HG03457 (cell line): Measurements from ENCODE around the gene KCNMA1.

Experiments used
- ATAC-seq: cut with Tn5 transposase; IDR thresholded peaks from one replicate; pipeline ENCODE4 v1.9.1; 2021; ENCODE audit warnings: moderate number of reproducible peaks; ENCODE audit not compliant: unreplicated experiment

The KCNMA1 gene

DNA sequence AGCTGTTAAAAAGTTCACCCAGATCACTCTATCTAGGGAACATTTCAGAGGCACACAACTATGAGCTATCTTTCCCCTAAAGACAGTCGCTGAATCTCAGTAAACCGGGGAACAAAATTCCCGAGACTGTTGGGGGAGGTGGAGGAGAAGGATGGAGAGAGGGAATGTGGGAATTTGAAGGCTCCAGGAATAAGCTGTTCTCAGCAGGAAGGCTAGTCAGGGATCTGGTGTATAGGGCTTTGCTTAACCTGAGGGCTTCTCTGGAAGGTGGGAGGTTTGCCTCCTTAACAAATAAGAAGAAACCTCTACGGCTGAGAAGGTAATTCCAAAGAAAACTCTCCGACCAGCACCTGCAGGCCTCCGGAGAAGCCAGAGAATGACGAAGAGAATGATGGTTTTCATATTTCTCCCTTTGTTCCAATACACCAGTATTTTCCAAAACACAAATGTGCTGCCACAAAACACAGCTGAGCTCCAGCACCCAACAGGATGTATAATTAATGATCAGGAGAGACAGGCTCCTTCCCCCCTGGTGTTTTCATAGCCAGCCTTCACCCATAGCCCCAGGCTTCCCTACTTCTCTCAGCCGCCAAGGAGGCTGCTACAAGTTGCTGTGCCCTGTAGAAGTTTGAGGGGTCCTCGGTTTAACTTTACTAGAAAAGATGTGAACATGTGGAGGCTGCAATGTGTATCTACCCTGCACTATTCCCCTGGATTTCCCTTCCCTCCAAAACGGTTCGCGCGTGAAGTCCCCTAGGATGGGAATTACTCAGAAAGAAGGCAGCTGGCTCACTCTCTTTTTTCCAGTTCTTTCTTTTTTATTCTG lies 2.0 kb downstream of the KCNMA1 start:
- no peak for ATAC-seq

DNA sequence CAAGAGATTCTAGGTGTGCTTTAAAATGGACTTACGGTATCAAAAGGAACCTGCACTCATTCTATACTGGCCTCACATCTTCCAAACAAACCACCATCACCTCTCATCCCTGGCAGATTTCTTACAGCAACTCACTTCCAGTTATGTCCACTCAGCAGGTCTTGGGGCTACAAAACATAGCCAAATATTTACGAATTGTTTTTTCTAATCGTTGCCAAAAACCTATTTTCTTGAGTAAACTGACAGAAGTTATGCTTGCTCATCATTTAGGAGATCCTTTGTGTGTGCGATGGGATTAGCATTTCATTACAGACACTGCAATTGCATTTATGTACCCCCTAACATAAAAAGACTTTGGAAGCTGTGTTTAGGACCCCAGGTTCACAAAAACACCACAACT lies 2.7 kb downstream of the KCNMA1 start:
- no peak for ATAC-seq

DNA sequence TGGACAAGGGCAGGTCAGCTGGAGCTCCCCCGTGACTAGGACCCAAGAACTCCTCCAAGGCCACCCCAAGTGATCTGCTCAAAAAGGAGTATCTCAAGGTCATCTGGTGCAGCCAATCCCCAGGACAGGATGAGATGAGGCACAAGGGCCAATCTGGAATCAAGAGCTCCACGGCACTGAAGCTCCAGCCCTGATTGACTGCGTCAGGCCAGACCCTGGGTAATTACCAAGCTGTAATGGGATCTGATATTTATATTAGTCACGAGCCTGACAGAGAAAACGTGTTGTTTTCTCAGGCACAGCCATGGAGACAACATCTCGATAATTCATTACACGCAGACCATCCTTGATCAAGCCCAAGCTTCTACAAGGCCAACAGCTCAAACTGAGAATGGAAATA lies 4.2 kb downstream of the KCNMA1 start:
- no peak for ATAC-seq

DNA sequence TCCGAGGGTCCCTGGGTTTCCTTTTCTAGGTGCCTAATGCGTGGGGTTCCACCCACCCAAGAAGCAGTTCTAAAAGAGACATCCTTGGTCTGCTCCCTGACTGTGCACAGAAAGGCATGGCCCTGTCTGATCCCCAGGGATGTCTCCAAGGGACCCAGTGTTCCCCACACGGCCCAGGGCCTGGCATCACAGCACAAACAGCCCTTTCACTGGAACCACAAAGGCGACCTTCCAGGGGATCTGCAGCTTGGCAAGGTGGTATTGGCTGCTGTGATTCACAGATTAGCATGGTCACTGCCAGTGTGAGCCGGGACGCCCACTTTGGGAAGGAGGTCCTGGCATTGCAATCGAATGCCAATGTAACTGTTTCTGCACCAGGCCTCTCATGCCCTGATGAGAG lies 6.4 kb downstream of the KCNMA1 start:
- no peak for ATAC-seq

DNA sequence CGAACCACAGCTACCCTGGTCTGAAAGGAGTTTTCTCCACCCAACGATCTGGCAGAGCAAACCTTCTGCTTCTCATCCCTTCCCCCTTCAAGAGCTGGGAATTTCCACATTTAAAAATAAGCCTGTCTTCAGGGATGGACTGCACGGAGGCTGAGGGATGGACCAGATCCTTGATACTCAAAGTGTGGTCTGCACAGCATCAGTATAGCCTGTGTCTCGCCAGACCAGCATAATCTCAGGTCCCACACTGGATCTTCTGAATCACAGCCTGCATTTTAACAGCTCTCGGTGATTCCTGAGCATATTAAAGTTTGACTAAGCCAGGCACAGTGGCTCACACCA lies 7.1 kb downstream of the KCNMA1 start:
- no peak for ATAC-seq

DNA sequence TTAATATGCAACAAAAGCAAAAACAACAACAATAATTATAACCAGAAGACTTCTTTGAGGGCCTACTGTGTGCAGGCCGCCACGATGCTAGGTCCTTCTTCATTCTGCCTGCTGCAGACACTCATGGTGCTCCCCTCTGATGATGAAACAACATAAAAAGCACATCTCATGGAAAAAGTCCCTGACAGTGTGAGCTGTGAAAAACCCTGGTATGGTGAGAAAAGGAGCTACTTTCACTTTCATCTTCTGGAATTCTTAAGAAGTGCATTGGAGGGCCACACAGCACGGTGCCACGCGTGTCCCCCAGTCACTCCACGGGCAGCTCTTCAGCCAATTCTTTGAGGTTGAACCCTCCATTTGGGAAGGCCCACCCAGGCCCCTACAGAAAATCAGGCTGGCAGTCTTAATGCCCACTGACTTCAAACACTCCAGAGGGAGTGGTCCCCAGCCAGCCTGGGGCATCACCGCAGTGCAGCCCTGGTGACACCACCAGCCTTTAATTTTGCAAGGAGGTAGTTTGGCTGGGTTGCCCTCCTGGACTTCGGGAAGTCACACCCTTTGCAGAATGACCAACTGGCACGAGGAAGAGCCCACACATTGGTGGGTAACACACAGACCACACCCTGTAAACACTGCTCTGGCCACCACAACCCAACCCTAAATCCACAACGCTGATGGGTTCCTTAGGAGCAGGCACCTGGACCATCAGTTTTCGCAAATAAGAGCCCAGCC lies 7.7 kb downstream of the KCNMA1 start:
- no peak for ATAC-seq

DNA sequence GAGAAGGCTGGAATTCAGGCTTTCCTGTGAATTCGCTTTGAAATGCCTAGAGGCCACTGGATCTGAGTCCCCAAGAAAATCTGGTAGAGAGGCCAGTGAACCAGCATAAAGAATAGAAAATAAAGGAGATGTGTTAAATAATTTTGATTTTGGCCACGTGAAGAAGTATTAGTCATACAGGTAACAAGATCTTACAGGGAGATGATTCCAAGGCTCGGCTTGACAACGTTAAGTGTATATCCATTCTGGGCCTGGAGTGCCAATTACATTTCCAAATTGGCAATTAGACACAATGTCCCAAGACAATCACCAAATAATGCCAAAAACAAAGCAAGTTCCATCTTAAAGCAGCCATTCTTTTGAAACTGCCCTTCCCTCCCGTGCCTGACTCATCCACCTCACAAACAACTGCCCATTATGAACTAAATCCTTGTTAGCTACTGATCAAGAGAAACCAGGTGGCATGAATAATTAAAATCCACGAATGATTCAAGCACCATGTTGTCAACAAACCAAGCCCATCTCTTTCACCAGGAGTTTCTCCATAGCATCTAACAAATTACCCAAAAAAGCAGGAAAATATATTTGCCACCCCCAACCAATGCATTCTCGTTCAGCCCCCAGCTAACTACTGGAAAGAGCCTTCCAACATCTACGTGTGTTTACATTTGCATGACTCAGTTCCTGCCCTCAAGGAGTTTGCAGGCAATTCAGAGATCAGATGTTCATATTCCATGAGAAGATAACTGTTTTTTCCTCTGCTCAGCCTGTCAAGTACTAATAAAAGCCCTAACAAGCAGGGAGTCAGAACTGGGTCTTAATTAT lies 8.5 kb downstream of the KCNMA1 start:
- ATAC-seq = no peak

DNA sequence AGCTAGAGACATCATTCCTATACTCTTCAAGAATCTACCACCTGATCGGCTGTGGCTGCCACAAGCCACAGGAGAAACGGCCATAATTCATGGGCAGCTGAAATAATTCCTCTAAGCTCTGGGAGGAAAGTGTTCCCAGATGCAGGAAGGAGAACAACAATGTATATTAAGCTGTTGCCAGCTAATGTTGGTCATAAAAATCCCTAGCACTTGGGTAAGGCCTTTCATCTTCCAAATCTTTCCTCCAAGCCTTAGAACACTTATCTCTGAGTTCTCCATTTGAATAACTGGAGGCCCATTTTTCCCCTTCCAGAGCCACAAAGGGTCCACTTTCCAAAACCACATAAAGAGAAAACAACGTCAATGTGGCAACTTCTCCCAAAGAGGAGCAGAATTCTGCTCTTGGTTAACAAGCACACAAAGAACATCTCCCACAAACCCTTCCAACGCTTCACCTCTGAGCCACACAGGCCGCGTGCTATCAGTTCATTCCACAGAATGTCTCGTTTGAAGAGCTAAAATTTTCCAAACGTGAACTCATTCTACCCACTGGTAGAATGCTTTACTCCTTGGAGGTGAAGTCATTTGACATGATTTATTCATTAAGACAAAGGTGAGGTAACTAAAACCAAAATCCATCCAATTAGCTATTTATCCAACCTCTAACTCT lies 11.2 kb downstream of the KCNMA1 start:
- ATAC-seq = no peak

DNA sequence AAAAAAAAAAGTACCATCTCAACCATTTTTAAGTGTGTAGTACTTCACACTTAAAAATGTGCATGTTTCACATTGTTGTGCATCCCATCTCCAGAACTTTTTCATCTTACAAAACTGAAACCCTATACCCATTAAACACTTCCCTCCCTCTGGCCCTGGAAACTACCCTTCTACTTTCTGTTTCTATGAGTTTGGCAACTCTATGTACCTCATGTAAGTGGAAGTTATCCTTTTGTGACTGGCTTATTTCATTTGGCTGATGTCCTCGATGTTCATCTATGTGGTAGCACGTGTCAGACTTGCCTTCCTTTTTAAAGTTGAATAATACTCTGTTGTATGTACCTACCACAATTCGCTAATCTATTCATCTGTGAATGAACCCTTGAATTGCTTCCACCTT lies 12.2 kb downstream of the KCNMA1 start:
- no peak for ATAC-seq

DNA sequence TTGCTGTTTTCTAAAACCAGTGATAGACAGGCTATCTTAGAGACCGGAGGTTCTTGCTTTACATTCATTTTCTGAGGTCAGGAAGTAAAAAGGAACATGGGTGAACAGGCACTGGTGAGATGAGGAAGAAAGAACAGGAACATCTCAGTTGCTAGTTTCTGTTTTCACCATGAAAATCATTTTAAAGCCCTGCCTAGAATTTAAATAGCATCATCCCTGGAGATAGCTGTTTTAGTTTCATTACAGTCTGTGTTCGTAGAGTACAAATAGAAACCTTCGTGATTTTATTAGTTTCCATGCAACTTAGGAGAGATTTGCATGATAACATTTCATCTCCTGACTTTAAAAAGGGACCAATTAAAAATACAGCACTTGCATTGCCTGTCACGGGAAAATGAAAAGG lies 14.7 kb downstream of the KCNMA1 start:
- ATAC-seq = no peak

DNA sequence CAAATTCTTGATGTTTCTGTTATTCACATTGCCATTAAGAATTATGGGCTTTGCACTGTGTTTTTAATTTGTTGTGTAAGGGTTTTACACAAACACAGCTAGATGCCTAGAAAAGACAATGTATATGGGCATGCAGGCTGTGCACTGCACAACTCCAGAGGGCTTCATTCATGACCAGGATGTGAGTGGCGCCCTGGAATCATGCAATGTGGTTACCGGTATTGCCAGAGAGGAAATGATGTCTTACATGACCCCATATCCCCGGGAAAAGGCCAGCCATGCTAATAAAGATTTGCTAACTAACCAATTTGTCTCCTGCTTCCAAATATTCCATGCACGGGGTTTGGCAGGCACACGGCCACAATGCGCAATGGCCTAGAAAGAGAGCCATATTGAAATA lies 16.9 kb downstream of the KCNMA1 start:
- no peak for ATAC-seq

DNA sequence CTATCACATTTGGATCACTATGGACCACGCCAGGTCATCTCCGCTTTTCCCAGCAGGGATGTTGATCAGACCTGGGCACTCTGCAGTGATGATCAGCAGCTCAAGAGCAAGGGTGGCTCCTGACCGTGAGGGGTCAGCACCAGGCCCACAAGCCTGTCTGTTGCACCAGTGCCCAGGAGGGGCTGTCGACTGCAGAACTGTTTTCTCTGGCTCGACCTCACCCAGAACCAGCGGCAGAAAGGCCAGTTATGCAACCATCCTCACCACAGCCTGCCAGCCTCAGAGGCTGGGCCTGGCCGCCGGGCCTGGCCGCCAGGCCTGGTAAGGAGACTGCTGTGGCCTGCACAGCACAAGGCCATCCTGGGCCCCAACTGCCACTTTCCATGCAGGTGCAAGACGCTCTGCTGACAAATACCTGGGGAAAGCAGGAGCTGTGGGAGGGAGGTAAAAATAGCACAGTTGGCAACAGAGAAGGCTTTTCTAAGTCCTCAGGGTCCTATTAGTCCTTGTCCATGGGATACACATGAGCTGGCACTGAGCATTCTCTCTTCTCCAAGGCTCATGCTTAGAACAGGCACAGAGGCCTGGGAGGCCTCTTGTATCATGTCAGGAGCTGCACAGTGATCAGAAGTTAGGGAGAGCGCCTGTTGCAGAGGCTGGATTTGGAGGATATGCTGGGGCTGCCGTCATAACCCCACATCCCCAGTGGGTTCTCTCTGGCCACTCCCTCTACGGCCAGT lies 17.5 kb downstream of the KCNMA1 start:
- no peak for ATAC-seq

DNA sequence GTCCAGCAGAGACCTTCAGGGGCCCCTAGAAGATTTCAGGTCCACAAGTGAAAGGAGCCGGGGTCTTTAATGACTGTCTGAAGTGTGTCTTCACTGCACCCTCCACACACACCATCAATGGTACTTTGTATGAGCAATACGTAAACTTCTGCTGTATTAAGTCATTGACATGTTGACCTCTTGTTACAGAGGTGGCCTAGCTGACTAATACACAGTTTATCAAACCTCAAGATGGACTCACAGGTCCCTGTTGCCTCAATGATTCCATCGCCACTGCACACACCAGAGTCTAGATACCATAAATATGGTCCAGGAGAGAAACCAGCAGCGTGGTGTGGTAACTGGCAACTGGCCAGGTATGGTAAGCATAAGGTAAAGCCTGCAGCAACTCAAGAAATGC lies 19.5 kb downstream of the KCNMA1 start:
- no peak for ATAC-seq

DNA sequence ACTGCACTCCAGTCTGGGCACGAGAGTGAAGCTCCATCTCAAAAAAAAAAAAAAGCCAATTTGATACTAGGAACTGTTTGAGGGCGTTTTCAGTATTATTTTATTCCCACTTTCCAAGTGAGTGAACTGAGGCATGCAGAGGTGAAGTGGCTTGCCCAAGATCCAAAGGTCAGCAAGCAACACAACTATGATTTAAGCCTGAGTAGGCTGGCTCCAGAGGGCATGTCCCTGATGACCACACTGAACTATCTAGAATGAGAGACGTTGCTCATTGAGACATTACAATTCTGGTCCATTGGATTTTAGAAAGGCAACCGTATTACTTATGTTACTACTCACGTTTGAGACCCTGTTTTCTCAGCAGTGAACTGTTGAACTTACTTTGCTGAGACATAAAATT lies 20.8 kb downstream of the KCNMA1 start:
- no peak for ATAC-seq

DNA sequence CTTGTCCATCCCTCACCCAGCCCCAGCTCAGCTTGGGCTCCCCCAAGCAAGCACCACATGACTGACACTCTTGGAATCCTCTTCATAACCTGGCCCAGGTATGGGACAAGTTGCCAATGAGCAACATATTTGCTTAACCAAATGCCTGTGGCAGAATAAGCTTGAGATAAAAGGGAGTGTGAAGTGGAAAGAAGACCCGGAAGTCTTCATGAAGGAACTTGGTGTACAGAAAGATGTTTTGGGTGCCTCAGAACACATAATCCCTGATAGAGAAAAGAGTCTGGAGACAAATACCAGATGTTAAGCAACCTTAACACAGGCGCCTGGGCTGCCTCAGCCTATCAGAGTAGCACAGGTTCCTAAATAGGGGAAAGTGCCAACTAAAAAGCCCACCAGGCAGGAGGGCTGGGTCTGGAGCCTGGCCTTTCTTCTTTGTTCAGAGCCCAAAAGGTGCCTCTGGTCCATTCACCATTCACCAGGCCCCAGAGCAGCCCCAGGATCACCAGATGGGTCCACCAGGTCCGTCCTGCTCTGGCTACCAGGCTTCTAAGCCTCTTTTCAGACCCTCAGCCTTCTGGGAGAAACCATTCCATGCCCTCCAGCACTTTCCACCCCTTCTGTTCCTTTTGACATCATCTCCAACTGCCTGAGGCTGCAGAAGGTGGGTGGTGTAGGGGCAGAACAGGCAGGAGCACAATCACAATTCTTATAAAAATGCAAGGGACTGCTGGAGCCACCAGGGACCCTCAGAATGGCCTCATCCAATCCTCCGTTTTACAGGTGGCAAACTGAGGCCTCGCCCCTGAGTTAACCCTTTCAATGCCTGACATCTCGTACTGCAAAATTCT lies 22.6 kb downstream of the KCNMA1 start:
- ATAC-seq = no peak

DNA sequence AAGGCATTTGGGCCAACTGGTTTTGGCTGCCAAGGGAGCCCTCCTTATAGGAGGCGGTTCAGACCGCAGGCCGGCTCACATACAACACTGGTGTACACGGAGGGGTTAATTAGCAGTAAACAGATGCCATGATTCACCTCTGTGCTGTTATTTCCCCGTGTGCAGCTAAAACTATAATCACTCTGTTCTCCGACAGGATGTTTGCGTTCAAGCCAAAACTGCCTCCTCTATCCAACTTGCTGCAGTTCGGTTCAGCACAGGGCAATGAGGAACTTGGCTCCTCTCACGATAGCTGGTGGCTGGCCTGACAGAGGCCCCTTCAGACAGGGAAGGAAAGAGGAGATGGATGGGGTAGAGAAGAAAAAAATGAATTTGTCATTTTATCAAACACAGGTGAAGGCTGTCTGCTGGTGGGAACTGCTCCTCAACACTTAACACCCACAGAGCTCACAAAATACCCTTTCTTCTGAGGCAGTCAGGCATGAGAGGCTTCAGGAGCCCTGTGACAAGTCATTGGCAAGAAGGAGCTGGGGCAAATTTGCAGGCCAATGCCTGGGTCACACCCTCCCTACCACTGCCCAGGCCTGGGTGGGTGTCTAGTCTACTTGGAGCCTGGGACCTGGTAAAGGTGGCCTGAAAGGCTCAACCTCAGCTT lies 24.0 kb downstream of the KCNMA1 start:
- no peak for ATAC-seq

DNA sequence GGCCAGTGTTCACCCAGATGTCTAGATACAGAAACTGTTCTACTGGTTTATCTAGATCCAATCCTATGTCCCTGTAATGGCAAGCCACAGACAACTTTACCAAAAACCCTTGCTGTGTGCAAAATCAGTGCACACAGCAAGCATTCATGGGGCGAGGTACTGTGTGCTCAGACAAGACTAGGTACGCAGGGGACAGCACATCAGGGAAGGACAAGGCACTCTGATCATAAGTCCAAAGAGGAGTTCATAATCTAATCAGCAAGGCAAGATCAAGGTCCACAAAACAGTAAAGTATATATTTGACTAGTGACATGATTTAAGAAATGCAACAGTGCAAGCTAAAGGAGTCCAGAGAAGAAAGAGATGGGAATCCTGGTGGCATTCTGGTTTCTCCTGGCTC lies 25.9 kb downstream of the KCNMA1 start:
- ATAC-seq = no peak

DNA sequence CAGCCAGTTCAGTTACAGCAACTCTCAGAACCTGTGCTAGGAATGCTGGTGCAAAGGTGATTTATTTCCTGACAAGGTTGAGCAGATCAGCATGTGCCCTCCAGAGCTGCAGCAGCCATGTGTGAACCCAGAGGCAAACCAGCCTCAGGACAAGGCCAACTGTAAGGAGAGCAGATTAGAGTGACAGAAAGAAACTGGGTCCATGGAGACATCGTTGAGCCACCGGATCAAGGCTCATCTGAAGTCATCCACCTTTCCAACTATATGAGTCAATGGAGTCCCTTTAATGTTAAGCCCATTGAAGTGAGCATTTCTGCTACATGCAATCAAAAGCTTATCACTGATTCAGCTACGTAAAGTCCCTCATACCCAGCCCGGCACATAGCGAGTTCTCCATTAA lies 26.4 kb downstream of the KCNMA1 start:
- no peak for ATAC-seq

DNA sequence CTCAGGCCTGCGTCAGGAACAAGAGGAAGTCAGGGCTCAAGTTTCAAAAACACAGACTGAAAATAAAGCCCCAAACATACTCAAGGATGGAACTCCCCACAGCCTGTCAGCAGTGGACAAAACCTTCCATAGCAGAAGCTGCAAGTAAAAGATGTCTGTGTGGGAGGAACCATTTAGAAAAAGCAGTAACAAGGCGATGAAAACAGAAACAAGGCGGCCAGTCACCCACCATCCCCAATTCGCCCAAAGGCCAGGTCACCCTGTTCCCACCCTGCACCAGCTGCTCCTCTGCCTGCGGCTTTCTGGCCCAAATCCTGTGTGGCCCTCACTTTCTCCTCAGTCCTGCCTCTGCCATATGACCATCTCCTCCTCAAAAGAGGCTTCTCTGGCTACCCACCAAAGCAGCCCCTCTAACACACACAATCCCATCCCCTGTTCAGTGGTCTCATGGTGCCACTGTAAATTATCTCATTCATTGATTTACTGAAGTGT lies 27.8 kb downstream of the KCNMA1 start:
- ATAC-seq = no peak
